ENCODE measurements around the gene TRIM2.

TRIM2 gene

DNA sequence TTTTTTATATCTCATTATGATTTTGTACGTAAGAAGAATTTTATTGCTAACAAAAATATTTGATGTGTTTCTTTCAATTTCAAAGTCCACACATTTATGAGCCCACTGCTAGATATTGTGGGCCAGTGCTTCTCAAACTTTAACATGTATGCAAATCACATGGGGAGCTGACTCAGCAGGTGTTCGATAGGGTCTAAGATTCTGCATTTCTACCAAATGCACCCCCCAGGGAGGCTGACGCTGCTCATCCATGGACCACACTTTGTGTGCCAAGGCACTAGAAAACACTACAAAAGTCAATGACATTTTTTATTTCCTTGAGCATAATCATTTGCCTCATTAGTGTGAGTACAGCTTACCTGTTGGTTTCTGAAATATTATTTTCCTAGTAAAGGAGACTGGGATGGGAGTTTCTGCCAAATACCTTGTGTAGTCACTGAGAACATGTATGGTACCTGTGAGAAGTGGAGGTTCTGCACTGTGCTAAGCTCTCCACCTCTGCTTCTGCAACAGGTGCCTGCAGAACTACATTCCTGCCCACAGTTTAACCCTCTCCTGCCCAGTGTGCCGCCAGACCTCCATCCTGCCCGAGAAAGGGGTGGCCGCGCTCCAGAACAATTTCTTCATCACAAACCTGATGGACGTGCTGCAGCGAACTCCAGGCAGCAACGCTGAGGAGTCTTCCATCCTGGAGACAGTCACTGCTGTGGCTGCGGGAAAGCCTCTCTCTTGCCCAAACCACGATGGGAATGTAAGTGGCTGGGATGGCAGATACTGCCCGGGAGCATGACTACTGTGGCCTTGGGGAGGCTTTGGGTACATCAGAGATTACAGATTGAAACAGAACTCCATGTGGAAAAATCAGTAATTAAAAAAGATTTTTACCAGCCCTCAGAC, 71.4 kb downstream of the TRIM2 start:
- no peak for DNase-seq (ENCODE audit: low read depth in 3 of 3)

DNA sequence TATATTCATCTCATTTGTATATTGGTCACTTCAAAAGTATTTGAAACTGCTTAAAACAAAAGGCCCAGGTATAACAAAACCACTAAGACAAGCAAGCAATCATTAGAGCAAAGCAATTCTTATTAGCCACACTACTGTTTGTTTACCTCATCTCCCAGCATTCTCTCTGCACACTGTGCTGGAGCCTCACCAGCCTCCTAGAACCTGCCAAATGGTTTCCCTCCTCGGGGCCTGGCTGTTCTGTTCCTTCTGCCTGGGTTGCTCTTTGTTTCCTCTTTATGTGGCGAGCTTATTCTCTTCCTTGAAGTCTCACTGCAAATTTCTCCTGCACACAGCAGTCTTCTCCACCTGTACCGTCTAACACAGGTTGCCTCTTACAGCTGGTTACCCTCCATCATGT, 72.7 kb downstream of the TRIM2 start:
- no peak for DNase-seq (ENCODE audit: low read depth in 3 of 3)

DNA sequence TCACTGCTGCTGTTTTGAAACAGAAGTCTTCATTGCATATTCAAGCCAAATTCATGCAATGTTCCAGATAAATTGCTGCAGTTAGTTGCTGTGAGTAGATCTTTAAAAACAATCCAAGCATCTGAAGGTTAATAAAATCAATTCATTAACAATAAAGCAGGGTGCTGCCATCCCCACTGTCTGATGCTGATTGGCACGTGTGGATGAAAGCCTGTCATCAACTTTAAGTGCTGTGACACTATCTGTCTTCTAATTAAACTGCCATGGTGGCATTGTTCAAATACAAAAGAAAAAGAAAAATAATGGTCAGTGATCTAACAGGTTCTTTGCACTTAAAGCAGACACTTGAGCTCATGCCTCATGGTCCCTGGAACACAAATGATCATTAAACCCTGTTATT, 77.2 kb downstream of the TRIM2 start:
- DNase-seq (ENCODE audit: low read depth in 3 of 3): no peak

DNA sequence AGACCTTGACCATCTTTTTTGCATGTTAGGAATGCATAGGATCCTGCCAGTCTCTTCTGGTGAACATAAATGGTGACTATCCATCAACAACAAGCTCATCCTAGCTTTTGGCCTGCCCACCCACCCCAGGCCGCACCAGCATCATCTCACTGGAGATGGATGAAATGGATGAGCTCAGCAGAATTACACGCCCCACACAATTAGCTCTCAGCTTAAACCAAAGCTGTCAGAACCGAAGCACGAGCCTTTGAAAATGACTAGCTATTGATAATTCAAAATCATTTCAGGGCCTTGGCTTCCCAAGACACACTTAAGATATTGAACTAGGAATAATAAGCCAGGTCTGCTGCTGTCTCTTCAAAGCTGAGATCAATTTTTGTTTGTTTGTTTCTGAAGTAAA, 77.8 kb downstream of the TRIM2 start:
- DNase-seq (ENCODE audit: low read depth in 3 of 3): no peak

DNA sequence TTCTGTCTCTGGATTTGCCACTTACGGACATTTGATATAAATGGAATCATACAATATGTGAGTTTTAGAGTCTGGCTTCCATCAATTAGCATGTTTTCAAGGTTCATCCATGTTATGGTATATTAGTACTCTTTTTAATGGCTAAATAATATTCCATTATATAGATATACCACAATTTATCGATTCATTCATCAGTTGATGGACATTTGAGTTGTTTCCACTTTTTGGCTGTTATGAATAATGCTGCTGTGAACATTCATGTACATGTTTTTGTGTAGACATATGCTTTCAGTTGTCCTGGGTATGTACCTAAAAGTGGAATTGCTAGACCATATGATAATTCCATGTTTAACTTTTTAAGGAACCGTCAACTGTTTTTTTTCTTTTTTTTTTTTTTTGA, 79.0 kb downstream of the TRIM2 start:
- no peak for DNase-seq (ENCODE audit: low read depth in 3 of 3)

DNA sequence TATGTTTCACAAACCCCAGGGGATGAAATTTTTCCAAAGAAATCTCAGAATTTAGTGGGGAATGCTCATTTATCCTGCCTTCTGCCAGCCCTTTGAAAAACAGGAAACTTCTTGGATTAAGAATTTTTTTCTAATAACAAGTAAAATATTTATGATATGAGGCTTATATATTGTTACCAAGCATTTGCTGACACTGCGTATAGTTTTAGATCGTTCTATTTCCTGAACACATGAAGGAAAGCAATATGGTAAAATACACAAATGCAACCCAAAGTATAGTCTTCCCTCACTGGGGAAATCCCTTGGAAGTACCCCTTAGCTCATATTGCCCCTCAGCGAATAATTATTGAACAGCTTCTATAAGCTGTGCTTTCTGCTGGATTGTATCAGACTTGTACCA, 85.9 kb downstream of the TRIM2 start:
- DNase-seq (ENCODE audit: low read depth in 3 of 3): no peak

DNA sequence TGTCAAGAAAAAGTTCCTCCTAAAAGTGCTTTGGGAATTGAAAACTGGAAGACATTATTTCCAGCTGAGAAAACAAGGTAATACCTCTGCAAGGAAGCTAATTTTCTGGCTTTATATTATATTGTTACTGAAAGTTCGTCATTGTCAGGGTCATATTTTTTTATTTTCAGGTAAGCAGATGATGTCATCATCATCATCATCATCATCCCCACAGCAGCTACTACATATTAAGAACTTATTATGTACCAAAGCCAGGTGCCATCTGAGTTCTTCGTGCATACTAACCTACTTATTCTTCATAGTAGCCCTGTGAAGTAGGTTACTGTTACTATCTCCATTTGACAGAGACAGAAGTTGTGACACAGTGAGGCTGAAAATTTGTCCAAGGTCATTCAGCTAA, 87.3 kb downstream of the TRIM2 start:
- no peak for DNase-seq (ENCODE audit: low read depth in 3 of 3)

DNA sequence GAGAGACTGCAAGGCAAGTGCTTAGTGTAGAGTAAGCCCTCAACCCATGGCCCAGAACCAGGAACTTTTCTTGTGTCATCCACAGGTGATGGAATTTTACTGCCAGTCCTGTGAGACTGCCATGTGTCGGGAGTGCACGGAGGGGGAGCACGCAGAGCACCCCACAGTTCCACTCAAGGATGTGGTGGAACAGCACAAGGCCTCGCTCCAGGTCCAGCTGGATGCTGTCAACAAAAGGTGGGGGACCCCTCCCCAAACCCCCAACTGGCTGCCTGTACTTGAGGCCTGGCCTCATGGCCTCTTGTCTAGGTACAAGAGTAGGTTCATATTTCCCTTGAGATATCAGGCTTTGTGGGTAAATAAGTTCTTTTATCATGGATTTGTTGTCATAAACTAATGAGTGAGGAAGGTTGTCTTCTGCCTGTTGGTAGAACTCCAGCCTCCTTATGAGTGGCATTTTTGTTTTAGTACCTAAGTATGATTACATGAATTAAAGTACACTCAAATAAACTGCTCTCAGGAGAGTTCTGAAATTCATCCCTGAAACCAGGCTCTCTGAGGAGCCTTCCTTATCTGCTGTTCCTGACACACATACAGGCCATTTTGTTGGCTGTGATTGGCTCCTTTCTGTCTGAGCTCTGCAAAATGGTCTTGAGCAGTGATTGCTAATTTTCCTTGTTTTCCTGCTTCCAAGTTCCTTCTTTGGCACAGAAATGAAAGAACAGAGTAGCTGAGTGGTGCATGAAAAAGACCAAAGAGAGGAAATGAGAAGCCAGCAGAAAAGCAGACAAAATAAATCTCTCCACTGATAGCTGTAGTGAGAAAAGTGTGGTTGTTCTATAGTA, 88.9 kb downstream of the TRIM2 start:
- no peak for DNase-seq (ENCODE audit: low read depth in 3 of 3)

DNA sequence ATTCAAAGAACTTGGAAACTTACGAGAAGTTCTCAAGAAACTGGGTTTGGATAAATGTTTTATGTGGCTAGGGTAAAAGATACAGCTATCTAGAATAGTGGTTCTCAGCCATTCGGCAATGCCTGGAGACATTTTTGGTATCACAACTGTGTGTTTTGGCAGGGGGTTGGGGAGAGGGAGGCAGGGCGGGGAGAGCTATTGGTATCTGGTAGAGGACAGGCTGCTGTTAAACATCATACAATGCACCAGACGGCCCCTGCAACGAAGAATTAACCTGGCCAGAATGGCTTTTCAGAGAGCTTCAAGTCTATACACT, 89.5 kb downstream of the TRIM2 start:
- DNase-seq (ENCODE audit: low read depth in 3 of 3): no peak

DNA sequence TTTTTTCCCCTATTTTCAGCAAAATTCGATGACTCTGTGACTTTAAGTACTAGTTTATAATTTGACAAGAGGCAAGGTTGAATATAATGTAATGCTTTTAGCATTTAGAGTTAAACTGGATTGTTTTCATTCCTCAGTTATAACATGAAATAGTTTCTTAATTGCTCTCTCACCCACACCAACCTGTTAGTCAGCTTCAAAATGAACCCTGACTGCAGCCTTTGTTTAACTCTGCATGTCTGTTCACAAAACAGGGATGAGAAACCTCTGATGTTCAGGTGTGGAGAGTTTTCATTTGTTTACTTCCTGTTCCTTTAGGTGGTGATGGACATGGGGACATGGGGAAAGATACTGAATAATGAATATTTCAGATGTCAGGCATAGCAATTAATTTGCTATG, 90.4 kb downstream of the TRIM2 start:
- DNase-seq (ENCODE audit: low read depth in 3 of 3): no peak

DNA sequence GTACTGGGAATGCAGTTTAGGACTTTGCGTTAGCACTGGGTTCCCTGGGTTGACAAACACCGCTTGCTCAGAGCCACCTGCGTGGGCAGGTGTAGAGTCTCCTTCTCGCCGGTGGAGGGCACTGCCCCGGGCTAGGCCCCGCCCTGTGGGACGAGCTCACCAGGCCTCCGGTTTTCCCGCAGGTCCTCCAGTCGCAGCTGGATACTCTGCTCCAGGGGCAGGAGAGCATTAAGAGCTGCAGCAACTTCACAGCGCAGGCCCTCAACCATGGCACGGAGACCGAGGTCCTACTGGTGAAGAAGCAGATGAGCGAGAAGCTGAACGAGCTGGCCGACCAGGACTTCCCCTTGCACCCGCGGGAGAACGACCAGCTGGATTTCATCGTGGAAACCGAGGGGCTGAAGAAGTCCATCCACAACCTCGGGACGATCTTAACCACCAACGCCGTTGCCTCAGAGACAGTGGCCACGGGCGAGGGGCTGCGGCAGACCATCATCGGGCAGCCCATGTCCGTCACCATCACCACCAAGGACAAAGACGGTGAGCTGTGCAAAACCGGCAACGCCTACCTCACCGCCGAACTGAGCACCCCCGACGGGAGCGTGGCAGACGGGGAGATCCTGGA, 91.0 kb downstream of the TRIM2 start:
- no peak for DNase-seq (ENCODE audit: low read depth in 3 of 3)

DNA sequence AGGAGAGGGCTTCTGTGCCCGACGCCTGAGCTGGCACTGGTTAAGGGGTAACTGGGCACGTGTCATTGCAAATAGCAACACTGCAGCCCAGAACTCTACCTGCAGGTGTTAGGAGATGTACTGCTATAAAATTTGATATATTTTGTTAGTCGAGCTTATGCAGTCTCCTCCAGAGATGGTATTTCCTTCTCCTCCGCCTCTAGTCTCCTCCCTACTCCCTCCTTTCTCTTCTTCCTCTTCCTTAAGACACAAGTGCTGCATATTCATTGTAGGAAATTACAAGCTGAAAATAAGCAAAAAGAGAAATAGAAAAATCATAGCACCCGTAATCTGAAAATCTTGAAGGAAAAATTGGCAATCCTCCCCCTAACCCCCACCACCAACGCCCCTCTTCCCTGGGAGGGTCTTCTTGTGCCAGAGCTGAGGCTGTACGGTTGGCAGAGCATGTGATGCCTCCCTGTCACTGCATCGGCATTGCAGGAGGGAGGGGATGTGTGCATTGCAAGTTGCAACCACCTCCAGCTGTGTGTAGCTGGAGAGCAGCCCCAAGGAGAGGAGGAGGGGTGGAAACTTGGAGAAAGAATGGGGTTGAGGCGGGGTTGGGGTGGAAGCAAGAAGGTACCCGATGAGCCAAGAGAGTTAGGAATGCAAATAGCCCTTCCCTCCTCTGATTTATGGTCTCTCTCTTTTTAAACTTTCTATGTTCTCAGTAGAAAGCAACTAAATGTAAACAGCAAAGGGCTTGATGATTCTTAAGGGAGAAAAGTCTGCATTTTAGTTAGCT, 92.0 kb downstream of the TRIM2 start:
- DNase-seq (ENCODE audit: low read depth in 3 of 3): no peak

DNA sequence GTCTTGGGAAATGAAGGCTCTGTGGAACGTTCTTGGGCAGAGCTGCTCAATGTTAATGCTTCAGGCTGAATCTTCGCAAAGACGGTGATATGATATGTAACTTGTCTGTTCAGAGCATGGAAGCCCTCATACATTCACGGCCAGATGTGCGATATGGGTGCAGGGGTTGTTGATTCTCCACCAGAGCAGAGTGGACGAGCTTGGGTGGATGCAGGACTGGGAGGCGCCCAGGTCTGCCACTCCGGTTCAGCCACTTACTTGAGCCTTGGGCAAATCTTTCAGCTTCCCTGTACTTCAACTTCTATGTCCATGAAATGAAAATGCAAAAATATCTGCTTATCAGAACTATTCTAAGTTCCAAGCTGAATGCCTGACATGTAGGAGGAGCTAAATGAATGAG, 92.9 kb downstream of the TRIM2 start:
- no peak for DNase-seq (ENCODE audit: low read depth in 3 of 3)

DNA sequence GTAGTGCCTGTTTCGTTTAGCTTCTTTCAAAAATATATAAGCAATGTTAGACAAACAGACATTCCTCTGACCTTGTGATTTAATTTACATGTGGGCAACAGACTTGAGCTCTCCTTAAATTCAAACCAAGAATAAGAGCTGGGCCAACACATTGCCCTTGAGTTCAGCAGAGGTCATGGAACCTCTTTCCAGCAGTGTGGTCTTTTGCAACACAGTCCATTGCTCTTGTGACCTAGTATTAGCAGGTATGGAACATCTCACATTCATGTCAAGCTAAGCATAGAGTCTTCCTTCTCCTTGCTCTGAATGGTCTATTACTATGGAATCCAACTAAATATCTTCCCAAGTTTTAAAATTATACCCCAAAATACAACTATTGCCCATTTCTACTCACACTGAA, 106.5 kb downstream of the TRIM2 start:
- DNase-seq (ENCODE audit: low read depth in 3 of 3): no peak

DNA sequence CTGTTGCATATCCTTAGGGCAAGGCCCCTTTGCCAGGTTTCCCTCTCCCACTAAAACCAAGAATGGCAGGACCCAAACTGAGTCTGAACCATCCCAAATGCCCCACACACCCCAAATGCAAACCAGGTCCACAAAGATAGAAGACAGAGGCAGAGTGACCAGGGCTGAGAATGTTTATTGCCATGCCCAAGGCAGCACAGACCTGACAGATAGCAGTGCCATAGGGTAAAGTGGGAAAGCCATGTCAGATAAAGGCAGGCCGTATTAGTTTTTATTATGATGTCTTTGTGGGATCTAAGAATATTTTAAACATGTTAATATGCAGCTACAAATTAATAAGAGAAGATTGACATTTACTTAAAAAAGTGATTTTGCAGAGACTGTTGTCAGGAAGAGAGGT, 110.7 kb downstream of the TRIM2 start:
- DNase-seq (ENCODE audit: low read depth in 3 of 3): no peak

DNA sequence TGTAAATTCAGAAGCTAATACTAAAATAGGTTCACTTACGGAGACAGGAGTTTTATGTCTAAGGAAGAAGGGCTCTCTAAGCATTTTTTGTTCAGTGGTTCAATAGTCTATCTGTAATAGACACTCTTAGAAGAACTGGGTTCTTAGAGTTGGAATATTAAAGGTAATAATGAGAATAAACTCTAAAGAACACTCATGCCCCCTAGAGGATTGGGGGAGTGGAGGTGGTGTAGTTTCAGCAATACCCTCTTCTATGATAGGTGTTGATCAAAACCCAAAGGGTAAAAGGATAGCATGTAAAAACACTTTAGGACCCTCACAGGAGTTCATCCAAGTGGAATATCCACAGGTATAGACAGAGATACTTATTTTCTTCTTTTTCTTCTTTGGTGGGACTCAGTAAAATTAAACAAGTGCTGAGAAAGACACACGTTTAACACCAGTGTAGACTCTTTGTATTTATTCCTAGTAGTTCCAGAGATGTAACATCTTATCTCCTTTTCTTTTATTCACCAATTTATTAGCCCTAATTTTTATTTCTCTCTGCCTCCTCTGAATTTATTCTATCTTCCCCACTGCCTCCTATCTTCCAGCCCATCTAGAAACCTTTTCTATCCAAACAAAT, 114.6 kb downstream of the TRIM2 start:
- peak in 1 of 3 experiments; percentile 9 for DNase-seq (ENCODE audit: low read depth in 3 of 3)

DNA sequence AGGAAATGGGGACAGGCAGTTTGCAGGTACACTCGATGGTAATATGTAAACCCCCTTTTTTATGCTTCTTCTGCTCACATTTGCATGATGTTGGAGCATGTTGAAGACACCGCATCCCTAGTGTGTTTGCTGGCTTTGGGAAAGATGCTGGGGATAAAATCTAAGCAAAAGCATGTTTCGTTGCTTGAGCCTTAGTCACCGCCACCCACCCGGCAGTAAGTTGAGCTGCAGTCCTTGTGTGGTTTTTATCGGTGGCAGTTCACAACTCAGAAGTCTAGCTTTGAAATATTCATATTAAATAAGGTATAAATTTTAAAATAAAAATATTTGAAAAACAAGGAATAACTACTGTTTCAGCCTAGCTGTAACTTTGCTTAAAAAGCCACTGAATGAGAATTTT, 118.5 kb downstream of the TRIM2 start:
- DNase-seq (ENCODE audit: low read depth in 3 of 3): no peak

DNA sequence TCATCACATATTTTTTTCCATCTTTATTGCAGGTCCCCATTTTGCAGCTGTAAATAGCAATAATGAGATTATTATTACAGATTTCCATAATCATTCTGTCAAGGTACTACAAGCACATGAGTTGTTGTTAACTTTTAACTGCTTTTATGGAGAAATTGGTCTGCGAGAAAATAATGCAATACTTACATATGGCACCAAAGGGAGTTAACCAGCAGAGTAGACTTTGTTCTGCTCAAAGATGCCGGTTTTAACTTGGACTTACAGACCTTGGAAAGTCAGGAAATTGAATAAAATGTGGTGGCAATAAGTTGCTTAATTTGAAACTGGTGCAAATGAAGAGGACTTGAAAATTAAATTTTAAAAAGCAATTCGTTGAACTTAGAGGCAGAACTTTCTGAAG, 119.8 kb downstream of the TRIM2 start:
- DNase-seq (ENCODE audit: low read depth in 3 of 3): no peak

DNA sequence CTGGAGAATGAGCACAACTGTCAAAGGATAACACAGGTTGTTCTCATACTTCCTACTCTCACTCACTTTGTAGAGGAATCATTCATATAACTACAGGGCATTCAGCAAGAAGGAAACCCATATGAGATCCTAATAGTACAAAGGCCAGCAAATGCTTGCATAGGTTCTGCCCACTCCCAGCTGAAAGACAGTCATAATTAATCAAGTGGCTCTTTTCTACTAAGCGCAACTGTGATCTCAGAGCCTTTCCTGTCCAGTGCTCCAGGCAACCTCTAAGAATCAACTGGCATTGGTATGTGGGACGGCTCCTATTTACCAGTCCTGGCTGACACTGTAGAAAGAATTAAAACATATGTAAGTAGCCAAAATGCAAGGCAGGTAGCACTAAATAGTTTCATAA, 121.3 kb downstream of the TRIM2 start:
- no peak for DNase-seq (ENCODE audit: low read depth in 3 of 3)

DNA sequence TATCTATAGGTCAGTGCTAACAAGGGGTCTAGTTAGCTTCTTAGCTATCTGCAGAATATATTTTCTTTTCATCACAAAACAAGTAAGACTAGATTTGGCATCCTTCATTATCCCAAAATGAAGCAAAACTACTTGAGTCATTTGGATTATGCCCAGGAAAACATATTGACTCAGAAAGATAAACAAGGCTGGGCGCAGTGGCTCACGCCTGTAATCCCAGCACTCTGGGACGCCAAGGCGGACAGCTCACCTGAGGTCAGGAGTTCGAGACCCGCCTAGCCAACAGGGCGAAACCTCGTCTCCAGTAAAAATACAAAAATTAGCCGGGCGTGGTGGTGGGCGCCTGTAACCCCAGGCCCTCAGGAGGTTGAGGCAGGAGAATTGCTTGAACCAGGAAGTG, 122.3 kb downstream of the TRIM2 start:
- DNase-seq (ENCODE audit: low read depth in 3 of 3): no peak

DNA sequence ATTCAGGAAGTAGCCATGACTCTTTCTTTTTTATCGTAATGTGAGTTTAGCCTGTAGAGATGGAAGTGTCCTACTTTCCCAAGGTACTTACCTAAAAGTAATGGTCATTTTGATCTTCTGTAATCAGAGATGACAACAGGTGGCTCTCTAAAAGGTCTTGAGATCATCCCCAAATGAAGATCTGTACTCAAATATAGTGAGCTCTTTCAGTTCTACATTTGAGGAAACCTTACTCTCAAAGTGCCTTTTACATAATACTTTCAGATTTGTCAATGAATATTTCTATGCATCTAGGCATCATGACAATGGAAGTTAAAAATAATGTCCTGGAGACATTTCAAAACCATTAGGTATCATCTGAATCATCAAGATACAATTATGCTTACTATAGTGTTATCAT, 123.0 kb downstream of the TRIM2 start:
- DNase-seq (ENCODE audit: low read depth in 3 of 3): no peak

DNA sequence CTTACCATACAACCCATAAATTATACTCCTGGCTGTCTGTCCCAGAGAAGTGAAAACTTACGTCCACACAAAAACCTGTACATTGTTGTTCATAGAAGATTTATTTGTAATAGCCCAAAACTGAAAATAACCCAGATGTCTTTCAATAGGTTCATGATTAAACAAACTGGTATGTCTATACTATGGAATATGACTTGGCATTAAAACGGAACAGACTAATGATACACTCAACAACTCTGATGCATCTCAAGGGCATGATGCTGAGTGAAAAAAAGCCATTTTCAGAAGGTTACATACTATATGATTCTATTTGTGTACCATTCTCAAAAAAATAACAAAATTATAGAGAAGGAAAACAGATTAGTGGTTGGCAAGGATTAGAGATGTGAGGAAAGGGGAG, 128.7 kb downstream of the TRIM2 start:
- DNase-seq (ENCODE audit: low read depth in 3 of 3): no peak
